SU-DHL-6 (cell line): ENCODE data around the gene WDR72.

ENCODE experiments used
- H2AFZ ChIP-seq: fragments of 200-600 bp; sonication (generic); 2 replicates; pipeline ENCODE4 v1.6.1; 2014; ENCODE audit warnings: low read depth, mild to moderate bottlenecking, moderate library complexity, mixed read lengths, antibody characterized with exemption, low read length; ENCODE audit not compliant: severe bottlenecking
- H3F3A ChIP-seq: fragments of 200-600 bp; shearing (Covaris generic); 2 replicates; pipeline ENCODE4 v1.6.0; 2016; ENCODE audit warnings: antibody characterized with exemption, mild to moderate bottlenecking; ENCODE audit not compliant: insufficient read depth
- H3K27ac ChIP-seq: fragments of 200-600 bp; sonication (generic); 2 replicates; pipeline ENCODE4 v1.5.1; 2016; ENCODE audit warnings: low read depth, mild to moderate bottlenecking, low read length, moderate library complexity, mixed read lengths
- H3K27me3 ChIP-seq: fragments of 200-600 bp; sonication (generic), shearing (Covaris generic); 2 replicates; pipeline ENCODE4 v1.6.0; 2014; ENCODE audit warnings: mild to moderate bottlenecking, low read length
- H3K36me3 ChIP-seq: fragments of 200-600 bp; sonication (generic); 2 replicates; pipeline ENCODE4 v1.6.1; 2014; ENCODE audit warnings: mild to moderate bottlenecking, low read length, mixed read lengths
- H3K4me2 ChIP-seq: fragments of 300-600, 200-600 bp; shearing (Covaris generic), sonication (generic); 2 replicates; pipeline ENCODE4 v1.6.0; 2014; ENCODE audit warnings: low read length, low read depth, mild to moderate bottlenecking; ENCODE audit not compliant: poor library complexity, severe bottlenecking
- H3K4me3 ChIP-seq: fragments of 200-600 bp; sonication (generic); 2 replicates; pipeline ENCODE4 v1.5.1; 2014; ENCODE audit warnings: antibody characterized with exemption, low read length, mild to moderate bottlenecking, mixed read lengths; ENCODE audit not compliant: insufficient read depth, poor library complexity, severe bottlenecking
- H3K79me2 ChIP-seq: fragments of 200-600 bp; sonication (generic); 2 replicates; pipeline ENCODE4 v1.6.1; 2014; ENCODE audit warnings: mild to moderate bottlenecking, low read length, moderate library complexity; ENCODE audit not compliant: insufficient read depth
- H3K9ac ChIP-seq: fragments of 200-600 bp; sonication (generic); 2 replicates; pipeline ENCODE4 v1.7.0; 2014; ENCODE audit warnings: mild to moderate bottlenecking, low read length
- H3K9me2 ChIP-seq: fragments of 200-600 bp; sonication (generic); replicated peaks from 2 replicates; pipeline ENCODE4 v1.6.1; 2014; ENCODE audit warnings: low read length; ENCODE audit not compliant: insufficient read depth
- H3K9me3 ChIP-seq: fragments of 200-600 bp; sonication (generic); 2 replicates; pipeline ENCODE4 v1.6.1; 2014; ENCODE audit warnings: low read length, mixed read lengths; ENCODE audit not compliant: insufficient read depth
- H4K20me1 ChIP-seq: fragments of 200-600 bp; sonication (generic); 2 replicates; pipeline ENCODE4 v1.6.1; 2014; ENCODE audit warnings: low read depth, mild to moderate bottlenecking, antibody characterized with exemption, low read length, moderate library complexity, mixed read lengths
- CTCF ChIP-seq: fragments of 200-600 bp; sonication (generic); IDR thresholded peaks from one replicate; pipeline ENCODE4 v1.5.1; 2017; ENCODE audit warnings: antibody characterized with exemption, mild to moderate bottlenecking, low read length, moderate library complexity; ENCODE audit not compliant: insufficient read depth, poor library complexity, severe bottlenecking
- EZH2phosphoT487 ChIP-seq: fragments of 200-600 bp; sonication (generic), shearing (Covaris generic); conservative IDR thresholded peaks from 2 replicates; pipeline ENCODE4 v1.6.1; 2018; ENCODE audit warnings: mild to moderate bottlenecking, antibody characterized with exemption, low read length, moderate library complexity, mixed read lengths

WDR72 gene

GRCh38 chr15:53658827-53659555, 100.5 kb downstream of the WDR72 start:
- no peaks in the 10 kb centered on the region for H3K27me3 ChIP-seq
- no peak for TF ChIP-seq EZH2phosphoT487
- no peak for TF ChIP-seq CTCF
- H3K4me3 ChIP-seq, result no peak overlapping the region
- H3K79me2 ChIP-seq, result no peaks in the 10 kb centered on the region
- no peak overlapping the region for H3K27ac ChIP-seq
- H3K9ac ChIP-seq, result no peak overlapping the region
- no peaks in the 10 kb centered on the region for H3K36me3 ChIP-seq
- no peaks in the 10 kb centered on the region for H3F3A ChIP-seq
- H3K9me2 ChIP-seq, result no peaks in the 10 kb centered on the region
- no peaks in the 10 kb centered on the region for H3K9me3 ChIP-seq
- H3K4me2 ChIP-seq, result no peak overlapping the region
- no peak overlapping the region for H2AFZ ChIP-seq
- no peaks in the 10 kb centered on the region for H4K20me1 ChIP-seq

DNA sequence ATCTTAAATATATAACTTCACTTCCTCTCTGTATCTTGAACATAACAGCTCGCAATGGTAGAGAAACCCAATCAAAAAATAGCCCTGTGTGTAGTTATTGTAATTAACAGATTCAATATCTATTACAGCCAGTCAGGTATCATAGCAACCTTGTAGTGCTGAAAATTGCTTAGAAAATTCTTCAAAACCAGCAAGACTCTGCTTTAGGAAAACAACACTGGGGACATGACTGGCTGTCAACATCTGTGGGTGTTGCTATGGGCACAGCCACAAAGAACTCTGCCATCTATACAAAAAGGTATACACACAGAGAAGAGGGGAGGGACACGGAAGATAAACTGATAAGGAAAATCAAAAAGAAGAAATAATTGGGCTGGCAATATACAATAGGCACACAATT, 101.2 kb downstream of the WDR72 start:
- TF ChIP-seq EZH2phosphoT487 (no peak), CTCF (no peak)
- H3K27me3 ChIP-seq, result no peaks in the 10 kb centered on the region
- H2AFZ ChIP-seq, result no peak overlapping the region
- H3K9ac ChIP-seq, result no peak overlapping the region
- H3K79me2 ChIP-seq, result no peaks in the 10 kb centered on the region
- no peaks in the 10 kb centered on the region for H3K9me3 ChIP-seq
- no peak overlapping the region for H3K27ac ChIP-seq
- H3K36me3 ChIP-seq, result no peaks in the 10 kb centered on the region
- H3F3A ChIP-seq, result no peaks in the 10 kb centered on the region
- H3K4me2 ChIP-seq, result no peak overlapping the region
- no peaks in the 10 kb centered on the region for H3K9me2 ChIP-seq
- H3K4me3 ChIP-seq, result no peak overlapping the region
- no peaks in the 10 kb centered on the region for H4K20me1 ChIP-seq

DNA sequence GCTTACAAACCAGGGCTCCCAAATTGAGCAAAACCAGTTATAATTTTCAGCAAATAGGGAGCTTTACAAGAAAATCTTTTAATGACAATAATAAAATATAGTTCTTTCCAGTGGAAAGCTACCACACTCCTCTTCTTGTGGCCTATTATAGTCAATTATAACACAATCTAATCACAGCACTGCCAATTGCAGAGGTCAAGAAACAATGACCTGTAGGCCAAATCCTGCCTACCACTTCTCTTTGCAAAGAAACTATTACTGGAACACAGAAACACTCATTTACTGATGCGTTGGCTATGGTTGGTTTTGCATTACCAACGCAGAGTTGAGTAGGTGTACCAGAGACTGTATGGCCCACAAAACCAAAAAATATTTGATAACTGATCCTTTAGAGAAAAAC, 110.5 kb downstream of the WDR72 start:
- Histone ChIP-seq H4K20me1 (no peaks in the 10 kb centered on the region), H2AFZ (no peak overlapping the region), H3K4me2 (no peak overlapping the region), H3F3A (no peaks in the 10 kb centered on the region), H3K4me3 (no peak overlapping the region), H3K27me3 (no peaks in the 10 kb centered on the region), H3K27ac (no peak overlapping the region), H3K36me3 (no peaks in the 10 kb centered on the region), H3K9me2 (no peaks in the 10 kb centered on the region), H3K79me2 (no peaks in the 10 kb centered on the region), H3K9ac (no peak overlapping the region), H3K9me3 (no peaks in the 10 kb centered on the region)
- TF ChIP-seq CTCF (no peak), EZH2phosphoT487 (no peak)
